Body of pancreas (tissue), 4 donors: ENCODE data around the gene GAGE10. TPM values are rescaled to one million over a fixed set of nuclear protein-coding genes. Genes with fewer than 3 reads are reported as not detected.

ENCODE experiments used
- ATAC-seq: fragments of 150-250 bp; one replicate; pipeline ENCODE4 v1.9.1; 2016
- DNase-seq, 4 donors: peaks; one replicate each; pipeline ENCODE4 v3.0.0-alpha.2; 2019
- H3K27ac ChIP-seq, 4 donors: fragments of 200-600 bp; sonication (generic); 1 replicate in 3 of 4; 2 replicates in 1 of 4; pipeline versions ENCODE4 v1.5.1 to v1.6.1; 2016 to 2019; ENCODE audit warnings: mild to moderate bottlenecking in 1 of 4, mixed read lengths in 1 of 4, moderate library complexity in 1 of 4
- H3K27me3 ChIP-seq, 2 donors: fragments of 200-600 bp; sonication (generic); one replicate each; pipeline ENCODE4 v1.6.0; 2016; ENCODE audit warnings: mild to moderate bottlenecking in 1 of 2
- H3K36me3 ChIP-seq, 2 donors: fragments of 200-600 bp; sonication (generic); replicated peaks in 1 of 2; 2 replicates each; pipeline ENCODE4 v1.5.1; 2016; ENCODE audit warnings: low read depth in 2 of 2; ENCODE audit not compliant: insufficient read depth in 1 of 2
- H3K4me1 ChIP-seq: fragments of 200-600 bp; sonication (generic); one replicate; pipeline ENCODE4 v1.6.0; 2016
- H3K4me3 ChIP-seq, 2 donors: fragments of 200-600 bp; sonication (generic); 1 replicate in 1 of 2; 2 replicates in 1 of 2; pipeline ENCODE4 v1.5.1; 2016 to 2019
- H3K9me3 ChIP-seq, 3 donors: fragments of 200-600 bp; sonication (generic); 1 replicate in 2 of 3; 2 replicates in 1 of 3; pipeline ENCODE4 v1.5.1; 2016
- CTCF ChIP-seq, 7 experiments: fragments of 450-650 bp in 4 of 7; fragments of 200-600 bp in 3 of 7; sonication (generic) in 3 of 7; IDR thresholded peaks; one replicate each; pipeline ENCODE4 v1.5.1; 2016 to 2019; ENCODE audit warnings: antibody characterized with exemption in 7 of 7
- POLR2A ChIP-seq, 3 donors: fragments of 450-650 bp; IDR thresholded peaks; one replicate each; pipeline ENCODE4 v1.6.1; 2016; ENCODE audit warnings: antibody characterized with exemption in 3 of 3, mild to moderate bottlenecking in 2 of 3
- WGBS, 2 donors: methylation state at CpG; one replicate each; pipeline ENCODE4 v1.1.5; 2017; 5-methylcytosine and 5-hydroxymethylcytosine counted together
- intact Hi-C: fragments of 100-400 bp; cut with DNase I; formaldehyde crosslinking; loops from one replicate; pipeline ENCODE4 v1.15.1; 2023
- total RNA-seq, 2 donors: library from RNA; depleted of rRNA; stranded (reverse); fragments of >200 nt; gene quantifications; one replicate each; pipeline ENCODE4 v1.1.0, GENCODE V29; 2016

The GAGE10 gene
- total RNA-seq: not detected

GRCh38 chrX:49303346-49303745 is at the start of gene GAGE10:
Gene GAGE10, plus strand, starts transcription at chrX:49303646. Its CDS starts 1,214 bp downstream, at chrX:49304860.
- TF ChIP-seq POLR2A (IDR thresholded peaks at IDR 0.05) (no peak), CTCF (IDR thresholded peaks at IDR 0.05) (no peak)
- Histone ChIP-seq H3K9me3 (no peaks in the 10 kb centered on the region), H3K27ac (no peak within 1 kb of the TSS), H3K27me3 (no peaks in the 10 kb centered on the region), H3K4me3 (no peak within 1 kb of the TSS), H3K4me1 (no peaks in the 10 kb centered on the region), H3K36me3 (no peaks in the 10 kb centered on the region)
- DNase-seq (no peak), ATAC-seq (no peak)
- intact Hi-C loops: no loop called here
- 82 to 85% methylated on average over 5 of the region's 15 CpGs for WGBS, 2 donors

GRCh38 chrX:49254639-49255038 is 48.8 kb upstream of the GAGE10 start:
- ATAC-seq (no peak), DNase-seq (no peak)
- Histone ChIP-seq H3K4me3 (no peak overlapping the region), H3K27me3 (no peaks in the 10 kb centered on the region), H3K9me3 (no peaks in the 10 kb centered on the region), H3K4me1 (no peaks in the 10 kb centered on the region), H3K27ac (no peak overlapping the region), H3K36me3 (no peaks in the 10 kb centered on the region)
- WGBS, 2 donors: 75 to 86% methylated on average over 4 to 6 of the region's 7 CpGs
- intact Hi-C loops: no loop called here
- TF ChIP-seq CTCF (IDR thresholded peaks at IDR 0.05) (no peak), POLR2A (IDR thresholded peaks at IDR 0.05) (no peak)

GRCh38 chrX:49256268-49256995 is 47.0 kb upstream of the GAGE10 start:
- Histone ChIP-seq H3K4me3 (no peak overlapping the region), H3K36me3 (no peaks in the 10 kb centered on the region), H3K27ac (no peak overlapping the region), H3K4me1 (no peaks in the 10 kb centered on the region), H3K27me3 (no peaks in the 10 kb centered on the region), H3K9me3 (no peaks in the 10 kb centered on the region)
- intact Hi-C loops: no loop called here
- DNase-seq (no peak), ATAC-seq (no peak)
- 55 to 67% methylated on average over 3 of the region's 9 CpGs for WGBS, 2 donors
- TF ChIP-seq CTCF (IDR thresholded peaks at IDR 0.05): no peak
- no peak for TF ChIP-seq POLR2A (IDR thresholded peaks at IDR 0.05)

GRCh38 chrX:49257074-49257790 is 46.2 kb upstream of the GAGE10 start:
- no peak overlapping the region for H3K27ac ChIP-seq
- H3K4me3 ChIP-seq: no peak overlapping the region
- DNase-seq (no peak), ATAC-seq (no peak)
- no peaks in the 10 kb centered on the region for H3K27me3 ChIP-seq
- intact Hi-C loops: no loop called here
- TF ChIP-seq CTCF (IDR thresholded peaks at IDR 0.05): no peak
- WGBS, 2 donors: 66% methylated on average over 8 of the region's 14 CpGs; no CpG with 5 or more reads in 1 of the 2 donors
- no peaks in the 10 kb centered on the region for H3K4me1 ChIP-seq
- no peaks in the 10 kb centered on the region for H3K36me3 ChIP-seq
- no peaks in the 10 kb centered on the region for H3K9me3 ChIP-seq
